Measurements from ENCODE around the gene KCNH1. TPM values are rescaled to one million over a fixed set of nuclear protein-coding genes. Genes with fewer than 3 reads are reported as not detected.

KCNH1 gene
- total RNA-seq, 1 experiment from 2014 or later = 2.4 TPM

GRCh38 chr1:210653771-210654170 is 480.2 kb downstream of the KCNH1 start:
- DNase-seq (ENCODE audit: low read depth) = peak; percentile 13

DNA sequence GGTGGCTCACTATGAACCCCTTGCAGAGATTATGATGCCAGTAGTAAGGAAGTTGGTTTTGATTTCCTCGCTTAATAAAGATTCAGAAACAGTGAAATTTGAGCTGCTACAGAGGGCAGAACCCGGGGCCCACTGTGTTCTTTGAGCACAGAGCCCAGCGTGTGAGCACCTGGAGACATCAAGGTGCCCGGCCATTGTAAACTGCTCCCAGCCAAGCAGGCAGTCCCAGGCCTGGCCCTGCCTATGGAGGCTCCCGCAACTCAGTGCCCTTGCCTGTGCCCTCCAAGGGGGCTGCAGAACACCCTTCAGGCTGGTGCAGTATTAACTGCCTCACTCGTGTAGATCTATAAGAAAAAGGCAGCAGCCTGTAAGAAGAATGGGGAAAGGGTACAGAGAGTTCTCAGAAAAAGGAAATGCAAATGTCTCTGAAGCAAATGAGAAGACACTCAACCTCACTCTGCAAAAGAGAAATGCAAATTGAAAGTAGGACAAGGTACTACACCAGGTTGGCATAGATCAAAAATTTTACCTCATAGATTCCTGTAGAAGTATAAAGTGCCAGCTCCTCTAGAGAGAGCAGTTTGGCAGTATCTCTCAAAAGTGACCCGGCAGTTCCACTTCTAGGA is 481.5 kb downstream of the KCNH1 start:
- no peak for DNase-seq (ENCODE audit: low read depth)

GRCh38 chr1:210650403-210650802 is 483.5 kb downstream of the KCNH1 start:
- no peak for DNase-seq (ENCODE audit: low read depth)

- DNase-seq (ENCODE audit: low read depth) = no peak
Measured at GRCh38 chr1:210648588-210649269, 485.2 kb downstream of the KCNH1 start.

GRCh38 chr1:210647406-210648333 is 486.3 kb downstream of the KCNH1 start:
- peak; percentile 77 for DNase-seq (ENCODE audit: low read depth)

- no peak for DNase-seq (ENCODE audit: low read depth)
Measured at GRCh38 chr1:210646258-210646616, 487.7 kb downstream of the KCNH1 start.

GRCh38 chr1:210645582-210646257 is 488.2 kb downstream of the KCNH1 start:
- no peak for DNase-seq (ENCODE audit: low read depth)

GRCh38 chr1:210641582-210641981 is 492.4 kb downstream of the KCNH1 start:
- no peak for DNase-seq (ENCODE audit: low read depth)

DNA sequence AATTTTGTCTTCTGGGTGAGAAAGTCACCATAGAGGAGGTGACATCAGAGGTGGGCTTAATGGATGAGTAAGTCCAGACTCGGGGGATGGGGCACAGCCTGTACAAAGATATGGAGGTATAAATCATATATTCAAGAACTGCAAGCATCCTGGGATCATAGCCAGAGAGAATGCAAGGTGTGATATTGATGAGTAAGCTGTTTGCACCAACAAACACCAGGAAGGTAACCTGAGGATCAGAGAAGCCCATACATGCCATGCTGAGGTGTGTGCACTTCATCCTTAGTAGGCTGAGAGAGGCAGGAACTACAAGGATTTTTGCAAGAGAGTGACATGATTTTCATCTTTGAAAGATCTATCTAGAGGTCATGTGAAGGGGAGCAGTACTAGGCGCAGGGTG is 498.8 kb downstream of the KCNH1 start:
- no peak for DNase-seq (ENCODE audit: low read depth)

- no peak for DNase-seq (ENCODE audit: low read depth)
Measured at GRCh38 chr1:210633636-210634035, 500.3 kb downstream of the KCNH1 start.

- DNase-seq (ENCODE audit: low read depth) = no peak
Measured at GRCh38 chr1:210633140-210633539, 500.8 kb downstream of the KCNH1 start.

GRCh38 chr1:210631399-210631798 is 502.5 kb downstream of the KCNH1 start:
- no peak for DNase-seq (ENCODE audit: low read depth)

DNA sequence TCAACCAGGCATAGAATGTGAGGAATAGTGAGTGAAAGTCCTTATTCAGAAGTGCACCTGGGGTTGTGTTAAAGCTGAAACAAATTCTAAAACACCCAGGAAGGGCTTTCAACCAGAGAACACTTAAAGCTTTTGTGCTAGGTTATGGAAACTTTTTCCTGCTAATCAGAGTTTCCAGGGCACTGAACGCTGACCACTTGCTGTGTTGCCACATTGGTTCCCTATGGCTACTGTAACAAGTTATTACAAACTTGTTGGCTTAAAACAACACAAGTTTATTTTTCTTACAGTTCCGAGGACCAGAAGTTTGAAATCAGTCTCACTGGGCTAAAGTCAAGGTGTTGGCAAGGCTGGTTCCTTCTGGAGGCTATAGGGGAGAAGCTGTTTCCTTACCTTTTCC is 504.7 kb downstream of the KCNH1 start:
- DNase-seq (ENCODE audit: low read depth) = no peak

GRCh38 chr1:210627755-210628154 is 506.2 kb downstream of the KCNH1 start:
- no peak for DNase-seq (ENCODE audit: low read depth)

Other genes starting within 250 kb of the KCNH1 start
- 9.8 and 10.1 TPM in 2 replicates for gene RCOR3, start 125.2 kb upstream of the KCNH1 start, total RNA-seq (2014; rRNA removed; shearing (Covaris generic))
- 5.1 and 6.5 TPM in 2 replicates for gene TRAF5, start 192.7 kb upstream of the KCNH1 start, total RNA-seq (2014; rRNA removed; shearing (Covaris generic))

All from HT1080 (cell line).